Muscle layer of colon (tissue), 2 donors: ENCODE results near the gene RNF8.
"Not testable (repeated sequence)": the region's sequence is repeated elsewhere in the genome, so short reads cannot be mapped to it uniquely, and the experiment has no call there.

Source experiments
- H3K27ac ChIP-seq: one replicate; pipeline ENCODE4 v1.7.0; 2013; ENCODE audit warnings: low read depth, mild to moderate bottlenecking, low read length, moderate library complexity
- H3K27me3 ChIP-seq, 2 donors: one replicate each; pipeline ENCODE4 v1.7.0; 2013; ENCODE audit warnings: low read length in 2 of 2, mild to moderate bottlenecking in 2 of 2; ENCODE audit not compliant: insufficient read depth in 2 of 2, control insufficient read depth in 1 of 2
- H3K36me3 ChIP-seq: one replicate; pipeline ENCODE4 v1.7.0; 2013; ENCODE audit warnings: mild to moderate bottlenecking, low read length; ENCODE audit not compliant: insufficient read depth
- H3K4me1 ChIP-seq: one replicate; pipeline ENCODE4 v1.7.0; 2013; ENCODE audit warnings: mild to moderate bottlenecking, low read length; ENCODE audit not compliant: insufficient read depth
- H3K4me3 ChIP-seq, 2 donors: one replicate each; pipeline ENCODE4 v1.7.0; 2013; ENCODE audit warnings: low read length in 2 of 2, low read depth in 1 of 2, mild to moderate bottlenecking in 1 of 2, moderate library complexity in 1 of 2
- H3K9ac ChIP-seq: one replicate; pipeline ENCODE4 v1.7.0; 2013; ENCODE audit warnings: low read length
- H3K9me3 ChIP-seq: one replicate; pipeline ENCODE4 v1.7.0; 2013; ENCODE audit warnings: mild to moderate bottlenecking, low read length
- donor health status: abdominal sarcoma.
- donor health status: Adenocarcinoma of cecum.

RNF8 gene

GRCh38 chr6:37345804-37346203, 8.0 kb upstream of the RNF8 start:
- not testable (repeated sequence) for H3K27ac ChIP-seq

GRCh38 chr6:37347177-37347576, 6.6 kb upstream of the RNF8 start:
- no peak overlapping the region for H3K27ac ChIP-seq
- H3K4me3 ChIP-seq: no peak overlapping the region
- H3K27me3 ChIP-seq: no peaks in the 10 kb centered on the region
- H3K36me3 ChIP-seq: no peaks in the 10 kb centered on the region
- no peaks in the 10 kb centered on the region for H3K4me1 ChIP-seq
- no peaks in the 10 kb centered on the region for H3K9me3 ChIP-seq
- H3K9ac ChIP-seq: no peak overlapping the region

More at GRCh38 chr6:37345804-37346203, 8.0 kb upstream of the RNF8 start:
- H3K9ac ChIP-seq, H3K36me3 ChIP-seq, H3K4me1 ChIP-seq, H3K4me3 ChIP-seq, H3K27me3 ChIP-seq, H3K9me3 ChIP-seq: not testable (repeated sequence)

- no peak overlapping the region for H3K9ac ChIP-seq
- H3K36me3 ChIP-seq: no peaks in the 10 kb centered on the region
- no peaks in the 10 kb centered on the region for H3K4me1 ChIP-seq
- H3K27me3 ChIP-seq: no peaks in the 10 kb centered on the region
- H3K4me3 ChIP-seq: no peak overlapping the region
- H3K9me3 ChIP-seq: no peaks in the 10 kb centered on the region
- H3K27ac ChIP-seq: no peak overlapping the region
Observed at GRCh38 chr6:37347670-37348111, 6.1 kb upstream of the RNF8 start.

GRCh38 chr6:37351027-37351426, 2.8 kb upstream of the RNF8 start:
- no peak overlapping the region for H3K4me3 ChIP-seq

GRCh38 chr6:37352384-37352783, 1.4 kb upstream of the RNF8 start:
- Histone ChIP-seq H3K4me3 (no peak overlapping the region), H3K27ac (no peak overlapping the region), H3K36me3 (no peaks in the 10 kb centered on the region), H3K27me3 (no peaks in the 10 kb centered on the region), H3K4me1 (peaks cover 15% of the 10 kb centered on the region), H3K9ac (no peak overlapping the region), H3K9me3 (no peaks in the 10 kb centered on the region)

More at GRCh38 chr6:37351027-37351426, 2.8 kb upstream of the RNF8 start:
- no peak overlapping the region for H3K9ac ChIP-seq
- H3K27ac ChIP-seq: no peak overlapping the region
- no peaks in the 10 kb centered on the region for H3K9me3 ChIP-seq
- H3K4me1 ChIP-seq: peaks cover 15% of the 10 kb centered on the region
- no peaks in the 10 kb centered on the region for H3K36me3 ChIP-seq
- no peaks in the 10 kb centered on the region for H3K27me3 ChIP-seq

GRCh38 chr6:37354526-37355384, 972 bp downstream of the RNF8 start:
- Histone ChIP-seq H3K4me3 (peak overlapping the region; percentile 72 to 83), H3K9me3 (no peaks in the 10 kb centered on the region), H3K27me3 (no peaks in the 10 kb centered on the region), H3K4me1 (peaks cover 15% of the 10 kb centered on the region), H3K36me3 (no peaks in the 10 kb centered on the region), H3K9ac (peak overlapping the region; percentile 3), H3K27ac (peak overlapping the region; percentile 59)

GRCh38 chr6:37357288-37357687, 3.5 kb downstream of the RNF8 start:
- no peaks in the 10 kb centered on the region for H3K27me3 ChIP-seq
- peaks cover 15% of the 10 kb centered on the region for H3K4me1 ChIP-seq
- no peak overlapping the region for H3K4me3 ChIP-seq
- H3K36me3 ChIP-seq: peaks cover 4% of the 10 kb centered on the region
- H3K27ac ChIP-seq: no peak overlapping the region
- H3K9me3 ChIP-seq: no peaks in the 10 kb centered on the region
- no peak overlapping the region for H3K9ac ChIP-seq

GRCh38 chr6:37357860-37358259, 4.1 kb downstream of the RNF8 start:
- H3K4me1 ChIP-seq: peaks cover 15% of the 10 kb centered on the region
- H3K27ac ChIP-seq: no peak overlapping the region
- no peaks in the 10 kb centered on the region for H3K9me3 ChIP-seq

GRCh38 chr6:37359039-37359438, 5.3 kb downstream of the RNF8 start:
- H3K4me1 ChIP-seq: peaks cover 9% of the 10 kb centered on the region
- no peak overlapping the region for H3K9ac ChIP-seq
- H3K27ac ChIP-seq: no peak overlapping the region
- H3K27me3 ChIP-seq: no peaks in the 10 kb centered on the region
- no peaks in the 10 kb centered on the region for H3K9me3 ChIP-seq
- peaks cover 4% of the 10 kb centered on the region for H3K36me3 ChIP-seq
- H3K4me3 ChIP-seq: no peak overlapping the region

More at GRCh38 chr6:37357860-37358259, 4.1 kb downstream of the RNF8 start:
- H3K4me3 ChIP-seq: no peak overlapping the region
- no peak overlapping the region for H3K9ac ChIP-seq
- peaks cover 4% of the 10 kb centered on the region for H3K36me3 ChIP-seq
- no peaks in the 10 kb centered on the region for H3K27me3 ChIP-seq

GRCh38 chr6:37362101-37362828, 8.5 kb downstream of the RNF8 start:
- H3K9ac ChIP-seq: no peak overlapping the region

GRCh38 chr6:37365791-37366190, 12.0 kb downstream of the RNF8 start:
- H3K27me3 ChIP-seq: no peaks in the 10 kb centered on the region
- H3K27ac ChIP-seq: no peak overlapping the region
- H3K9me3 ChIP-seq: no peaks in the 10 kb centered on the region
- peaks cover 25% of the 10 kb centered on the region for H3K36me3 ChIP-seq
- no peak overlapping the region for H3K4me3 ChIP-seq
- no peak overlapping the region for H3K9ac ChIP-seq
- no peaks in the 10 kb centered on the region for H3K4me1 ChIP-seq

More at GRCh38 chr6:37362101-37362828, 8.5 kb downstream of the RNF8 start:
- Histone ChIP-seq H3K9me3 (no peaks in the 10 kb centered on the region), H3K27ac (no peak overlapping the region), H3K4me1 (no peaks in the 10 kb centered on the region), H3K4me3 (no peak overlapping the region), H3K27me3 (no peaks in the 10 kb centered on the region), H3K36me3 (peaks cover 4% of the 10 kb centered on the region)
